Hypothalamus (tissue), 51 donors: ENCODE data around the gene MYO6.
"Not testable (repeated sequence)": the region's sequence is repeated elsewhere in the genome, so short reads cannot be mapped to it uniquely, and the experiment has no call there.

ENCODE experiments used
- DNase-seq, 51 donors: peaks; one replicate each; lab custom pipeline; 2025; lab: John Stamatoyannopoulos, UW

Gene MYO6

DNA sequence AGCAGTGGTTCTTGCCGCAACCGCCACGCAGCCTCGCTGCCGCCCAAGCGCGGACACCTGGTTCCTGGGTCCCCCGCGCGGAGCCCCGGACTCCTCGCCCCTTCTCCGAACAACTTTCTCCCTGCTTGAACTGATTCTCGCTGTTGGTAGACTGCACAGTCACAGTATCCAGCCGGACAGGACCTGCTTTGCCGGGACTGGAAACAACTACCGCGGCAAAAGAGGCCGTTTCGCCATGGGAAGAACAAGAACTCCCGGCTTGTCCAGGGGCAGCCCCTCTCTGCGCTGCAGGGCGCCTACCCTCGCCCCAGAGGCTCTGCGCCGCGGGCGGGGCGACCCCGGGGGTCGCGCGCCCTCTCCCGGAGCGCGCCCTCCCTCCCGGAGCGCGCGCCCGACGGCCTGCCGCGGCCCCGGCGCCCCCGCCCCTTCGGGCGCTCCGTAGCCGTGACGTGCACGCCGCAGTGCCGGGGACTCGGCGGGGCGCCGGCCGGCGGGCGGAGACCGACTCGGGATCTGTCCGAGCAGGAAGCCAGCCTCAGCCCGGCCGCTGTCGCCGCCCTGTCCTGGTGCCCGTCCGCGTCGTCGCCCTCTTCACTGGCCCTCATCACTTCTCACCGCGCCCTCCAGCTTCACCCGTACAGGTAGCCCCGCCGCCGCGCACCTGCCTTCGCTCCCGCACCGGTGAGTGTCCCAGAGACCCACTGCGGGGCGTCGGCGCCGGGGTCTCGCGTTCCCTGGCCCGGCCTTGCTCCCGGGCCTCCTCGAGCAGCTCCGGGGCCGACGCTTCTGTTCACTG, at the start of gene MYO6:
TSS of gene MYO6 (plus strand) at position 497 of the 796 bp plus-strand sequence. CDS start 68,309 bp downstream, outside the sequence.
- peak; percentile 11 to 90 (median 67) for DNase-seq

DNA sequence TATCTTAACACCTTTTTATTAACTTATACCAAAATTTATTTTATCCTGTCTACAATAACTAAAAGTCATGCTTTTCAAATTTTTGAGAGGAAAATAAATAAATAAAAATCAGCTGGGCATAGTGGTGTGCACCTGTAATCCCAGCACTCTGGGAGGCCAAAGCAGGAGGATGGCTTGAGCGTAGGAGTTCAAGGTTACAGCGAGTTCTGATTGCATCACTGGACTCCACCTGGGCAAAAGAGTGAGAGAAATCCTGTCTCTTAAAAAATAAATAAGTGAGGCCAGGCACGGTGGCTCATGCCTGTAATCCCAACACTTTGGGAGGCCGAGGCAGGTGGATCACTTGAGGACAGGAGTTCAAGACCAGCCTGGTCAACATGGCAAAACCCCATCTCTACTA, 40.7 kb upstream of the MYO6 start:
- DNase-seq, result not testable (repeated sequence)

DNA sequence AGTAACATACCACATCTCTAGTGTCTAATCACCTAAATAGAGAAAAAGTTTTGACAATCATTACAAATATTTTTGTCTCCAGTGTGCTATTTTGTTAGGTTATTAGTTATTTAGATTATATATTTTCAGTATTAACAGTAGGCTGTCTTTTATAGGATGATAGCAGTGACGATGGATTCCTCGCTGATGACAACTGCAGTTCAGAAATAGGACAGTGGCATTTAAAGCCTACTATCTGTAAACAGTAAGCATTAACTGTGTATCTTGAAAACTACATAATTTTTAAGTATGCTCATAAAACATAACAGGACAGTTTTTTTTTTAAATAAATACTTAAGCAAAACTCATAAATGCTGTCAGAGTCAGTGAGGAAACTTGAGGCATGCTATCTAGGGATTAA, 37.9 kb upstream of the MYO6 start:
- DNase-seq, result no peak

DNA sequence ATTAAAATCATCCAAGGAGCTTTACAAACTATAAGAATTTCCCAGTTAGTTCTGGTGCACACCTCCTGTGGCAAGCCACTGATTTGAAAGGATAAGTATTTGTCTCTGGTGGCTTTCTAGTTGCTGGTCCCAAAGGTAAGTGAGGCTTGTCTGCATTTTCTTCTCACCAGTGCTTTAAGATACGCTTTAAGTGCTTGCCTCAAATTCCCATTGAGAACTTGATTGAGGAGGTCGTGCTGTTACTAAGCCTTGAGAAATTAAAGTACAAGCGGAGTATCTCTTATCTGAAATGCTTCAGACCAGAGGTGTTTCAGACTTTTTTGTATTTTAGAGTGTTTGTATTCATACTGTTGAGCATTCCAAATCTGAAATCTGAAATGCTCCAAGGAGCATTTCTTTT, 29.9 kb upstream of the MYO6 start:
- DNase-seq, result peak in 1 of 51 donors; percentile 1

DNA sequence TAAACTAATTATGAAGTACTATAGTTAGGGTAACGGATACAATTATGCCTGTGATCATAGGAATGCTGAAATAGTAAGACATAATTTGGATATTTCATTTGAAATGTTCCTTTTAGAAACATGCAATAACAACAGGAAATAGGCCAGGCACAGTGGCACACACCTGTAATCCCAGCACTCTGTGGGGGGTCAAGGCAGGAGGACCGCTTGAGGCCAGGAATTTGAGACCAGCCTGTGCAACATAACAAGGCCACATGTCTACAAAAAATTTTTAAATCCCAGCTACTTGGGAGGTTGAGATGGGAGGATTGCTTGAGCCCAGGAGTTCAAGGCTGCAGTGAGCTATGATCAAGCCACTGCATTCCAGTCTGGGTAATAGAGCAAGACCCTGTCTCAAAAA, 25.7 kb upstream of the MYO6 start:
- DNase-seq, result no peak

DNA sequence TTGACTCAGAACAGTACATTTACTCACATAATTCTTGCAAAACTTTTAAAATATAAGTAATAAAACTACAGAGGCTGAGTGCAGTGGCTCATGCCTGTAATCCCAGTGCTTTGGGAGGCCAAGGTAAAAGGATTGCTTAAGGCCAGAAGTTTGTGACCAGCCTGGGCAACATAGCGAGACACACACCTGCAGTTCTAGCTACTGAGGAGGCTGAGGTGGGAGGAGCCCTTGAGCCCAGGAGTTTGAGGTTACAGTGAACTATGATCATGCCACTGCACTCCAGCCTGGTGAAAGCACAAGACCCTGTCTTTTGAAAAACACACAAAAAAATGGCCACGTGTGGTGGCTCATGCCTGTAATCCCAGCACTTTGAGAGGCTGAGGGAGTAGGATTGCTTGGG, 21.8 kb upstream of the MYO6 start:
- DNase-seq, result no peak

DNA sequence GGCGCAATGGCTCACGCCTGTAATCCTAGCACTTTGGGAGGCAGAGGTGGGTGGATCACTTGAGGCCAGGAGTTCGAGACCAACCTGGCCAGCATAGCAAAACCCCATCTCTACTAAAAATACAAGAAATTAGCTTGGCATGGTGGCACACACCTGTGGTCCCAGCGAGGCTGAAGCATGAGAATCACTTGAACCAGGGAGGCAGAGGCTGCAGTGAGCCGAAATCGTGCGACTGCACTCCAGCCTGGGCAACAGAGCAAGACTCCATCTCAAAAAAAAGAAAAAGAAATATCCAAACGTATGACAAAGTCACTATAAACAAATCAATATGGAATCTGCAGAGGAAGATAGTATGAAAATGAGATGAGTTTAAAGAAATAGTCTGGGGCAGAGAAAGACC, 18.0 kb upstream of the MYO6 start:
- DNase-seq, result not testable (repeated sequence)

DNA sequence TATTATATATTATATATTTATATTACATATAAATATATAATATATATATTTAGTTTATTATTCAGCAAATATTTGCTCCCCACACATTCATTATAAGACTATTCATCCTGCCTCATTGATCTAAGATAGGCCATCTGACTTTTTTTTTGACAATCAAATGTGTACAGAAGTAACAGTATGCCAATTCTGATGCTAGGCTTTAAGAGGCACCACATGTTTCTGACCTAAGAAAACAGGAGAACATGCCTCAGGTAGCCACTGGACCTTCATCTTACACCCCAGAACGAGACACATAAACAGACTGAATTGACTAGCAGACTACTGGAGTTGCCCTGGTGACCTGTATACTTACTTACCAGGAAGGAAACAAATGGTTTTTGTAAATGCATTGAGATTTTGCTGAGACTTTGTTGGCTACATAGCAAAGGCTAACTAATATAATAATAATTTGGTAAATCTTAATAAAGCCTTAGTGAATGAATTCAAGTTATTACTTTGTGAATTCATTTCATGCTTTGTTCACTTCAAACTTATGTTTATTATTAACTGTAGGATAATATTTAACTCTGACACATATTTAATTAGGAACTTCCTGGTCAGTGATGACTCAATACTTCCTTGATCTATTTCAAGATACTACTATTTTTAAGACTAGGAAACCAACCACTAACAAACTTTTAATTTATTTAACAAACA, 13.4 kb upstream of the MYO6 start:
- no peak for DNase-seq

DNA sequence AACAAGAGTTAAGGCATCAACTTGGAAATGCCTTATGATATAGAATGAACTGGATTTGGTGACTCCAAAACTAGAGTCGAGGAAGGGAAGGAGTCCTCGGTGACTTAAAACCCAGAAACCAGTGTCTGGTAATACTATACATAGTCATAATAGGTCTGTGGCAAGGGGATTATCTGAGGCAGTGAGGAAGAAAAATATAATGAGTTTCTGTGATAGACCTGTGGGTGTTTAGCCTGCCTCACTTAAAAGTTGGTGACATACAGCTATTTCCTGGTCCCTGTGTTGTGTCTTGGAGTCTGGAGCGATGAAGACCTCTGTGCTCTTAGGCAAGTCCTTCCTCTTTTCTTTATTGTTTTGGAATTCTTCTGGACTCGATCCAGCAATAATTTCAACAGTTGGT, 5.1 kb upstream of the MYO6 start:
- no peak for DNase-seq

DNA sequence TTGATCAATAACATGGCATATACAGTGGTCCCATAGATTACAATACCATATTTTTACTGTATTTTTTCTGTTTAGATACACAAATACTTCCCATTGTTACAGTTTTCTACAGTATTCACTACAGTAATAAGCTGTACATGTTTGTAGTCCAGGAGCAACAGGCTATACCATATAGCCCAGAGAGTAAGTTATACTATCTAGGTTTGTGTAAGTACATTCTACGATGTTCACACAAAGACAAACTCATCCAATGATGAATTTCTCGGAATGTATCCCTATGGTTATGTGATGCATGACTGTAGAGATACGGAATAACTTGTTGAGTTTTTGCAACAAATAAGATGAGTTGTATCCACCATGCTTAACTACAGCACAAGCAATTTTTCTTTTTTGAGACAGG, 3.6 kb upstream of the MYO6 start:
- no peak for DNase-seq

DNA sequence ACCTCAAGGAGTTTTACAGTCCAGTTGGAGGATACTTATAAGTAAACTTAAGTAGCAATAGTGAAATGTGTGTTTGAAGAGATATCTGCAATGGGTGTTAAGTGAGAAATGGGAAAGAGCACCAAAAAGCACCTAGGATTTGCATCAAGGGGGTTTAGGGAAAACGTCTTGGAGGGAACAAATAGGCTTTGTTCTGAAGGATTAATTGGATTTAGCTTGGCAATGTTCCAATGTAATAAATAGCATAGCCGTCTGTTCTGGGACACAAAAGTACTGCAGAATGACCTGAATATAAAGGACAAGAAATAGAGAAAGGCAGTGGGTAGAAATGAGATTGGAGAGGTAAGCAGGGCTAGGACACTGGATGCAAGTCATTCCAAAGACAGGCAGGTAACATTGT, 2.8 kb upstream of the MYO6 start:
- no peak for DNase-seq

DNA sequence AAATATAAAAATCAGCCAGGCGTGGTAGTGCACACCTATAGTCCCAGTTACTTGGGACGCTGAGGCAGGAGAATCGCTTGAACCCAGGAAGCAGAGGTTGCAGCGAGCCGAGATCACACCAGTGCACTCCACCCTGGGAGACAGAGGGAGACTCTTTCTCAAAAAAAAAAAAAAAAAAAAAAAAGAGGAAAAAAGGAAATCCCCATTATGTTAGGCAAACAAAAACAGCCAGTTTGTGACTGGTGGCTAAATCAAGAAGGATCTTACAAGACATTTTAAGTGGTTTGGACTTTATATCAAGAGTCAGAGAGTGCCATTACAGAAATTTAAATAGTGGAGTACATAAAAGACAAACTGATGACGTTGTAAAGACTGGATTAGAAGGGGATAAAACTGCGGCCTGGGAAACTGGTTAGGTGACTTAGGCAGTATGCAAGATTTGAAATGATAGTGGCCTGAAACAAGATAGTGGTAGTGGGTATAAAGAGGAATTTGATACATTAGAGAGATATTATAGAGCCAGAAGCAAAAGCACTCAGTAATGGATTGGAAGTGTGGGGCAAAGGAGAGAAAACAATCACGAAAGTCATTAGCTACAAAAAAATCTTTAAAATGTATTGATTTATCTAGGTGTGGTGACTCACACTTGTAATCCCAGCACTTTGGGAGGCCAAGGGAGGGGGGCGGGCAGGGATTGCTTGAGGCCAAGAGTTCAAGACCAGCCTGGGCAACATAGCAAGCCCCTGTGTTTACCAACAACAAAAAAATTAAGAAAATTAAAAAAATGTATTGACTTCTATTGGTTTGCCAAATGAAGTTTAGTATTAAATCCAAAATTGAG, 1.7 kb upstream of the MYO6 start:
- DNase-seq, result no peak

DNA sequence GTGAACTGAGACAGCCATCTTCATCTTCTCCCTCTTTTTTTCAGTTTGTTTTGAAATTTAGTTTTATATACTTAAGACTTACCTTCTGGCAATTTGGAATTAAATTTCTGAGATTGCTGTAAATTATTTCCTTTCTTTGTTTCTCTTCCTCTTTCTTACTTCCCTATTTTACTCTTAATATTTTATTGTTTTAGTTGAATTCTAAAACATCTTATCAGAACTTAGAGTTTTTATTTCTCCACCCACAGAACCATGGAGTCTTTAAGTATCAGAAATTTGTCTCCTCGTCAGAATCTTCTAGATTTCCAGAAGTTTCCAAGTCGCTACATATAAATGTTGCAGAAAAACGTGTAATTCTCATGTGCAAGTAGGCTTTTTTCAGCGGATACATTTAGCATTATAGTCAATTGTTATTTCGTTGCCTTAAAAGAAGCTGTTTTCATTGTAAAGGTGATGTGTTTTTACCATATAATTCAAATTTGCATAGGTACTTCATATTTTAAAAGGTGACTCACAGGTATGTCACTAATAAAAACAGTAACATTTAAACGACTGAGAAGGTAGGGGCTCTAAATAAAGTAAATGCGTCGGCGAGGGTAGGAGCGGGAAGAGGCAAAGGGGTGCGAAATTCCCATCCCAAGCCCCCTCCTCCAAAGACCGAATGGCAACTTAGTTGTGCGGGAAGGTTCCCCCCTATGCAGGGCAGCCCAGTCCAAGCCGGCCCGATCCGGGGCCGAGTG, 866 bp upstream of the MYO6 start:
- no peak for DNase-seq

DNA sequence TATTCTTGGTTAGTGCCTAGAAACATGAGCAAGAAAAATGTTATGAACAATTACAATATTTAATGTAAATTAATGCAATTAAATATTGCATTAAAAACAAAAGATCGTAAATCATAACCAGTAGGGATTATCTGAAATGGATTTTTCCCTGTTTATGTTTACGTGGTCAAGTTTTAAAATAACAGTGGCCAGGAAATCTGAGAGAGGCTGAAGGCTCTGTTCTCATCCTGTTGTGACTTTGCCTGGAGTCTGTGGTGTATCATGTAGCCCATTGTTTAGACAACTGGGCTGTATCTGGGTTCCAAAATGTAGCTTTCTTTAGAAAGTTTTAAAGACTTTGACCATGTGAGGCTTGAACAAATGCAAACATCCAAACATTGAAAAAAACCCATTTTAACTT, 2.4 kb downstream of the MYO6 start:
- DNase-seq, result no peak

DNA sequence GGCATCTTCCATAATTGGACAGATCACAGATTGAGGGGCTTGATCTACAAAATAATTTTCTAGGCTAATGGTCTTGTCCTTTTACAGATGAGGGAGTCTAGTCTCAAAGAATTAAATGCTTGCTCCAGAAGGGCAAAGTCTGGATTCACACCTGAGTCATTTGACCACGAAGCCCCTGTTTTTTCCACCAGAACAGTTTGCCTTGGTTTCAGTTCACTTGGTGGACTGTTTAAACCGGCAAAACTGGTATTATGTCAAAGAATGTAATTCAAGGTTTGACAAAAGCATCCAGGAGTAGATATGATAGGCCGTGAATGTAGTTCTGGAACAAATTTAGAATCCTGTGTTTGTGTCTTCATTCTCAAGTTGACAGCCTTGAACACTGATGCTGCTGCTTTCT, 3.3 kb downstream of the MYO6 start:
- no peak for DNase-seq

DNA sequence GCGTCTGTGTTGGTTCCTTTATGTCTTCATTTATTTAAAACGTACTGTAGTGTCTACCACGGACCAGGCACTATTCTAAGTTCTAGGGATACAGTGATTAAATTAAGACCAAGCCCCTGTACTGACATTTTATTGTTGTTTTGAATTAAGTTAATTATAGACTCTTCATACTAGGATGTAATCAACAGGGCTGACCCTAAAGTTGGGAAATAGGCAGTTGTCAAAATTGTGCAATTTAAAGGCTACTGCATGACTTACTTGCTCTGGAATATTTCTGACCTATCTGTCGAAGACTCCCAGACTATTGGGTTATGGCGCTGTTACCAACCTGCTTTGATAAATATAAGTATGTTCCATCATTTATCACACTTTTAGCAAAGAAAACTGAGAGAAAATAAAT, 6.7 kb downstream of the MYO6 start:
- DNase-seq, result no peak

DNA sequence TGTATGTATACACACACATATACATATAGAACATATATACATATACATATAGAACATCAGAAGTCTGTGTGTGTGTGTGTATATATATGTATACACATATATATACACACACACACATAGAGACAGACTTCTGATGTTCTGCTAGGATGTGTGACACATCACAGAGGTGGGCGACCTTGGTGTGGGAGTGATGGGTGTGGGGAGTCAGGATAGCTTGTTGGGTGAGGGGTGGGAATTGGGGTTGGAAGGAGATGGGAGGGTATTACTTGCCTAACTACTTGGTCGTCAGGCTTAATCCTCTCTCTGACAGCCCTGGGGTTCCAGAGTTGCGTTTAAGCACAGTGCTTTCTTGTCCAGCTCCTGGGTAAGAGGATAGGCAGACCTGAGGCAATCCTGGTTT, 8.3 kb downstream of the MYO6 start:
- DNase-seq, result no peak

DNA sequence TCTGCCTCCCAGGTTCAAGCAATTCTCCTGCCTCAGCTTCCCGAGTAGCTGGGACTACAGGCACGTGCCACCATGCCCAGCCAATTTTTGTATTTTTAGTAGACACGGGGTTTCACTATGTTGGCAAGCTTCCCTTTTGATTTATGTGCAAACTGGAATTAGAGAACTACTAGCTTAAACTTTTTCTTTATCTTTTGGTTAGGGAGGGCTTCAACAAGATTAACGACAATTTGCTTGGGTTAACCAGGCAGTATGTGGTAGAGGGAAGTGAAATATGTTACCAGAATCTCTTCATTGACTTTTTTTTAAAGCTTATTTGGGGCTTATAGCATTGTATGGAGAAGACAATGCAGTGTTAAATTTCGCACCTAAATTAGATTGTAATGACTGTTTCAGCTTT, 9.0 kb downstream of the MYO6 start:
- DNase-seq, result no peak

DNA sequence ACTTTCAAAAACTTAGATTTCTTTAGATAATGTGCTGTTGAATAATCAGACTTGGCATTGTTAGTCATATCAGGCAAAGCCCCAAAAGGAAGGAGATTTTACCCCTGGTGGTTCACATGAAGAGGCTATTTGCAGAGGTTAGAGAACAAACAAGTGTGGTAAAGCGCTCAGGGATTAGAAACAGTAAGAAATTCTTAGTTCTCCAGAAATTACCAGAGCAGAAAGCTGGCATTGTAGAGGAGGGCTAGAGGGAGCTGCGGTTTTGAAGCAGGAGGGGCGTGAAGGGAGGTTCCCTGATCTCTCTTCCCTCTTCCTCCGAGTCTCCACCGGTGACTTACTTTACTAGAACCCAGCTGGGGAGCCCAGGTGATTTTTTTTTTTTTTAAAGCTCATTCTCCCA, 10.2 kb downstream of the MYO6 start:
- DNase-seq, result no peak

DNA sequence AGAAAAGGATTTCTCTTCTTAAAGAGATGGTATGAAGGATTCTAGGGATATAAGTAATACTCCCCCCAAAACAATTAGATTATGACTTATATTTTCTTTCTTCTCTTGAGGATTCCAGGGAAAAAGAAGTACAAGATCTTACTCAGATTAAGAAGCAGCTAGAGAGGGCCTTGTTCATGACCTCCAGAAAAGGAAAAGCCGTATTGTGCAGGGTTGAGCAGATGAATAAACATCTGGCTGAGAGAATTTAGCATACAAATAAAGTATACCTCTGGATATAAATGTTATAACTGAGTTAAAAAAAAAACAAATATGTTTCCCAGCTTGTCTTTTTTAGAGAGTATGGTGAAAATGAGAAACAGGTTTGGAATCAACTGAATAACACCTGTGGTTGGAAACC, 11.3 kb downstream of the MYO6 start:
- no peak for DNase-seq

DNA sequence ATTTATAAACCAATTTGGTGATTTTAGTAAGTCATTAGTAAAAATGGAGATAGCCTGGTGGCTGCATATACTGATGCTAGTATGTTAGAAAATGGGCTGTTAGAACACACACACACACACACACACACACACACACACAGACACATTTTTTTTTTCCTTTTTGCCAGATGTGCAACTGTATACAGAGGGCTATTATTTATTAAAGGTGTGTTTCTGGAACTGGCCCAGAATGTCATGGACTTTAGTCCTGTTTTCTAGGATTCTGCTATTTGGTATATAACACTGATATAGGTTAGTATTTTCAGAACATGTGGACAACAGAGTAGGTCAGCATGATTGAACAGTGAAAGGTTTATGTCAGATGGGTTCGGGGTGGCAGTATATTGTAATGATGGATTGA, 12.4 kb downstream of the MYO6 start:
- no peak for DNase-seq
